DOHH2 (cell line): ENCODE results near the gene IFNLR1.
A peak's percentile ranks its signal among the peaks of the same experiment; 100 is the strongest.

Source experiments
- H3F3A ChIP-seq: fragments of 200-600 bp; sonication (generic), shearing (Covaris generic); 2 replicates; pipeline ENCODE4 v1.6.0; 2016; ENCODE audit warnings: antibody characterized with exemption, mild to moderate bottlenecking; ENCODE audit not compliant: control insufficient read depth, insufficient read depth
- H3K27ac ChIP-seq: fragments of 200-600 bp; sonication (generic); 2 replicates; pipeline ENCODE4 v1.5.1; 2014; ENCODE audit warnings: low read depth, mild to moderate bottlenecking, low read length, moderate library complexity
- H3K27me3 ChIP-seq: fragments of 200-600 bp; sonication (generic); 2 replicates; pipeline ENCODE4 v1.6.1; 2014; ENCODE audit warnings: mild to moderate bottlenecking, low read length, mixed read lengths; ENCODE audit not compliant: control insufficient read depth
- H3K36me3 ChIP-seq: fragments of 200-600 bp; sonication (generic); 2 replicates; pipeline ENCODE4 v1.6.1; 2014; ENCODE audit warnings: mild to moderate bottlenecking, low read length, moderate library complexity, mixed read lengths; ENCODE audit not compliant: control insufficient read depth
- H3K4me1 ChIP-seq: fragments of 200-600 bp; sonication (generic); 2 replicates; pipeline ENCODE4 v1.6.1; 2014; ENCODE audit warnings: mild to moderate bottlenecking, low read length, mixed read lengths; ENCODE audit not compliant: control insufficient read depth
- H3K4me2 ChIP-seq: fragments of 200-600 bp; sonication (generic); 2 replicates; pipeline ENCODE4 v1.6.0; 2014; ENCODE audit warnings: mild to moderate bottlenecking, low read length, moderate library complexity
- H3K4me3 ChIP-seq: fragments of 200-600 bp; sonication (generic); 2 replicates; pipeline ENCODE4 v1.5.1; 2014; ENCODE audit warnings: mild to moderate bottlenecking, low read length, mixed read lengths
- H3K79me2 ChIP-seq: fragments of 200-600 bp; sonication (generic); 2 replicates; pipeline ENCODE4 v1.6.1; 2014; ENCODE audit warnings: mild to moderate bottlenecking, low read length, mixed read lengths; ENCODE audit not compliant: control insufficient read depth
- H3K9me2 ChIP-seq: fragments of 200-600 bp; sonication (generic); replicated peaks from 2 replicates; pipeline ENCODE4 v1.6.1; 2014; ENCODE audit warnings: mild to moderate bottlenecking, low read length, mixed read lengths; ENCODE audit not compliant: control insufficient read depth
- H3K9me3 ChIP-seq: fragments of 200-600 bp; sonication (generic); 2 replicates; pipeline ENCODE4 v1.6.1; 2014; ENCODE audit warnings: antibody characterized with exemption, low read length, mixed read lengths; ENCODE audit not compliant: control insufficient read depth, insufficient read depth
- H4K20me1 ChIP-seq: fragments of 200-600 bp; sonication (generic); 2 replicates; pipeline ENCODE4 v1.6.0; 2014; ENCODE audit warnings: low read depth, mild to moderate bottlenecking, antibody characterized with exemption, low read length, moderate library complexity; ENCODE audit not compliant: control insufficient read depth, insufficient read depth
- CTCF ChIP-seq: fragments of 200-600 bp; sonication (generic); IDR thresholded peaks from one replicate; pipeline ENCODE4 v1.5.1; 2014; ENCODE audit warnings: antibody characterized with exemption, mild to moderate bottlenecking, low read depth, low read length; ENCODE audit not compliant: poor library complexity, severe bottlenecking
- EZH2phosphoT487 ChIP-seq: fragments of 200-600 bp; sonication (generic); IDR thresholded peaks from 2 replicates; pipeline ENCODE4 v1.6.1; 2017; ENCODE audit warnings: borderline replicate concordance, mild to moderate bottlenecking, antibody characterized with exemption, low read length, moderate library complexity, mixed read lengths

IFNLR1 gene

GRCh38 chr1:24113641-24114033, 73.5 kb downstream of the IFNLR1 start:
- Histone ChIP-seq H3K79me2 (no peaks in the 10 kb centered on the region), H3K9me2 (no peaks in the 10 kb centered on the region), H3K9me3 (no peaks in the 10 kb centered on the region), H3K4me3 (no peak overlapping the region), H3K4me1 (no peaks in the 10 kb centered on the region), H3K27ac (no peak overlapping the region), H4K20me1 (no peaks in the 10 kb centered on the region), H3K4me2 (no peak overlapping the region), H3F3A (no peaks in the 10 kb centered on the region), H3K36me3 (no peaks in the 10 kb centered on the region), H3K27me3 (peaks cover 35% of the 10 kb centered on the region)
- TF ChIP-seq EZH2phosphoT487 (no peak), CTCF (no peak)

GRCh38 chr1:24111996-24112779, 74.9 kb downstream of the IFNLR1 start, which contains the start of gene MYOM3:
Gene MYOM3, minus strand, starts transcription at chr1:24112135. Its CDS starts 3,499 bp downstream, at chr1:24108636.
- H3K79me2 ChIP-seq = no peaks in the 10 kb centered on the region
- H3K27me3 ChIP-seq = peaks cover 31% of the 10 kb centered on the region
- TF ChIP-seq CTCF (peak; percentile 43), EZH2phosphoT487 (no peak)
- H3K9me3 ChIP-seq = no peaks in the 10 kb centered on the region
- H3K27ac ChIP-seq = no peak within 1 kb of the TSS
- H3K4me3 ChIP-seq = no peak within 1 kb of the TSS
- H3K4me2 ChIP-seq = no peak within 1 kb of the TSS
- no peaks in the 10 kb centered on the region for H3F3A ChIP-seq
- no peaks in the 10 kb centered on the region for H3K9me2 ChIP-seq
- no peaks in the 10 kb centered on the region for H3K36me3 ChIP-seq
- no peaks in the 10 kb centered on the region for H4K20me1 ChIP-seq
- H3K4me1 ChIP-seq = no peaks in the 10 kb centered on the region

GRCh38 chr1:24111262-24111995, 75.7 kb downstream of the IFNLR1 start:
- no peaks in the 10 kb centered on the region for H3K79me2 ChIP-seq
- H3F3A ChIP-seq = no peaks in the 10 kb centered on the region
- H3K4me3 ChIP-seq = no peak overlapping the region
- no peak overlapping the region for H3K4me2 ChIP-seq
- H3K27me3 ChIP-seq = peaks cover 24% of the 10 kb centered on the region
- no peaks in the 10 kb centered on the region for H3K36me3 ChIP-seq
- H3K4me1 ChIP-seq = no peaks in the 10 kb centered on the region
- no peak overlapping the region for H3K27ac ChIP-seq
- TF ChIP-seq CTCF = no peak
- no peak for TF ChIP-seq EZH2phosphoT487
- H3K9me2 ChIP-seq = no peaks in the 10 kb centered on the region
- no peaks in the 10 kb centered on the region for H4K20me1 ChIP-seq
- H3K9me3 ChIP-seq = no peaks in the 10 kb centered on the region
